PFSK-1 (cell line): Measurements from ENCODE around the gene LAMB1.

Experiments used
- FOXP2 ChIP-seq: optimal IDR thresholded peaks from 2 replicates; pipeline ENCODE3; 2011; ENCODE audit warnings: borderline replicate concordance, control low read depth, inconsistent platforms; ENCODE audit not compliant: insufficient read depth; ENCODE audit errors: extremely low read length, extremely low read depth
- POLR2AphosphoS5 ChIP-seq: IDR thresholded peaks from 2 replicates; pipeline ENCODE4 v1.6.1; 2012; ENCODE audit warnings: low read depth, mild to moderate bottlenecking, control low read depth, low read length, moderate library complexity
- SIN3A ChIP-seq: IDR thresholded peaks from 2 replicates; pipeline ENCODE4 v1.6.1; 2012; ENCODE audit warnings: mild to moderate bottlenecking, low read length, moderate library complexity, borderline replicate concordance; ENCODE audit not compliant: insufficient read depth
- TAF1 ChIP-seq: IDR thresholded peaks from 2 replicates; pipeline ENCODE4 v1.6.1; 2012; ENCODE audit warnings: low read length, control low read depth, borderline replicate concordance; ENCODE audit not compliant: insufficient read depth
- TF ChIP-seq, protein P1 (sequence below), 2 experiments: IDR thresholded peaks; 2 replicates each; pipeline versions ENCODE4 v1.6.1 to v1.8.0; 2011 to 2012; ENCODE audit warnings: low read depth in 2 of 2, low read length in 2 of 2, control low read depth in 1 of 2, inconsistent platforms in 1 of 2, mild to moderate bottlenecking in 1 of 2, moderate library complexity in 1 of 2; ENCODE audit not compliant: insufficient read depth in 1 of 2

The LAMB1 gene

DNA sequence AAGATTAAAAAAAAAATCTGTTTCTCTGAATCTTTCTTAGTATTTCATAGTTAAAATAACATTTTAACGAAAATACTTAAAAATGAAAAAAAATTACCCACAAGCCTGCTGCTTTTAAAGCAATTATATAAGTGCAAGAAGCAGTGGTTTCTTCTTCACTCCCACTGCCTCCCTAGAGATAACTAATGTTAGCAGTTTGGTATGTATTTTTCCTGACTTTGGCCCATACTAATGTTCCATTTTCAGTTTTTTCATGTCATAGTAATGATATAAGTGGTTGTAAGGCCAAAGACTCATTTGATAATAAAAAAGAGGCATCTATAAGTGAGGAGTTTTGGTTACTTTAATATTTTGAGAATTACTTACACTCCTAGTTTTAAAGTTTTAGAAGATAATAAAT lies 24.3 kb upstream of the LAMB1 start:
- no peak for TF ChIP-seq FOXP2
- no peak for TF ChIP-seq POLR2AphosphoS5

DNA sequence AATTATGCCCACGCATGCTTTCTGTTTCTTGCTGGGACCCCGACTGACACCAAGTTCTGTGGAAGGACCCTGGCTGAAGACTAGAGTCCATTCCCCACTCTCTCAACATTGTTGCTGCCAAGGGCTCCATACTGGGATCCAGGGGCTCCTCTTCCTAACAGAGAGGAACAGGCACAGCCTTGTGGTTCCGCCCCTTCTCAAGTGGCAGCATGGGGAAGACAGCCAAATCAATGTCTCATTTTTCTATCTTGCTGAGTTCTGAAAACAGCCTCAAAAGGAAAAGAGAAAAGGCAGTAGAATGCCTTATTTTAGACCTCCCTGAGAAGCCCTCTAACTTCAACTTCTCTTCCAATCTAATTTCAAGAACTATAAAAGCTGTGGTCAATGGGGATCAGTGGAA lies 23.7 kb upstream of the LAMB1 start:
- TF ChIP-seq SIN3A (no peak), POLR2AphosphoS5 (no peak), FOXP2 (no peak)
- TF ChIP-seq, protein P1, sequence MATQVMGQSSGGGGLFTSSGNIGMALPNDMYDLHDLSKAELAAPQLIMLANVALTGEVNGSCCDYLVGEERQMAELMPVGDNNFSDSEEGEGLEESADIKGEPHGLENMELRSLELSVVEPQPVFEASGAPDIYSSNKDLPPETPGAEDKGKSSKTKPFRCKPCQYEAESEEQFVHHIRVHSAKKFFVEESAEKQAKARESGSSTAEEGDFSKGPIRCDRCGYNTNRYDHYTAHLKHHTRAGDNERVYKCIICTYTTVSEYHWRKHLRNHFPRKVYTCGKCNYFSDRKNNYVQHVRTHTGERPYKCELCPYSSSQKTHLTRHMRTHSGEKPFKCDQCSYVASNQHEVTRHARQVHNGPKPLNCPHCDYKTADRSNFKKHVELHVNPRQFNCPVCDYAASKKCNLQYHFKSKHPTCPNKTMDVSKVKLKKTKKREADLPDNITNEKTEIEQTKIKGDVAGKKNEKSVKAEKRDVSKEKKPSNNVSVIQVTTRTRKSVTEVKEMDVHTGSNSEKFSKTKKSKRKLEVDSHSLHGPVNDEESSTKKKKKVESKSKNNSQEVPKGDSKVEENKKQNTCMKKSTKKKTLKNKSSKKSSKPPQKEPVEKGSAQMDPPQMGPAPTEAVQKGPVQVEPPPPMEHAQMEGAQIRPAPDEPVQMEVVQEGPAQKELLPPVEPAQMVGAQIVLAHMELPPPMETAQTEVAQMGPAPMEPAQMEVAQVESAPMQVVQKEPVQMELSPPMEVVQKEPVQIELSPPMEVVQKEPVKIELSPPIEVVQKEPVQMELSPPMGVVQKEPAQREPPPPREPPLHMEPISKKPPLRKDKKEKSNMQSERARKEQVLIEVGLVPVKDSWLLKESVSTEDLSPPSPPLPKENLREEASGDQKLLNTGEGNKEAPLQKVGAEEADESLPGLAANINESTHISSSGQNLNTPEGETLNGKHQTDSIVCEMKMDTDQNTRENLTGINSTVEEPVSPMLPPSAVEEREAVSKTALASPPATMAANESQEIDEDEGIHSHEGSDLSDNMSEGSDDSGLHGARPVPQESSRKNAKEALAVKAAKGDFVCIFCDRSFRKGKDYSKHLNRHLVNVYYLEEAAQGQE (IDR thresholded peaks at IDR 0.05; ENCODE audit: insufficient read depth in 1 of 2, low read depth in 2 of 2, low read length in 2 of 2) = no peak

DNA sequence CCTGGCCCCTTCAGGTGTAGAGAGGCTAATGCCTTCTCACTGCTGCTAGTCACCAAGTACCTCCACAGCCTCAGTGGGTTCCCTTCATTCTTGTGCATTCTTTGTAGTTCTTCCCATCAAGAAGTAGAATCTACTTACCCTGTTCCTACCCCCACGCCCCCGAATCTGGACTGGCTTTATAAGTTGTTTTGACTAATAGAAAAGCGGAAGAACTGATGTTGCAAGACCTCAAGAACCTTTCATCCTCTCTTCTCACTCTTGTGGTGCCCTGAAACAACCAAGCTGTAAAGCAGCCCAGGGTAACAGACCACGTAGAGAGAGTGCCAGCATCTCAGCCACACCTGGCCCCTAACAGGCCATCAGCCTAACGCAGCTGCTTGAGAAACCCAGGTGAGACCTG lies 23.2 kb upstream of the LAMB1 start:
- TF ChIP-seq SIN3A = no peak
- no peak for TF ChIP-seq FOXP2
- no peak for TF ChIP-seq TAF1
- no peak for TF ChIP-seq POLR2AphosphoS5
- TF ChIP-seq, protein P1 (IDR thresholded peaks at IDR 0.05; ENCODE audit: insufficient read depth in 1 of 2, low read depth in 2 of 2, low read length in 2 of 2) = no peak

DNA sequence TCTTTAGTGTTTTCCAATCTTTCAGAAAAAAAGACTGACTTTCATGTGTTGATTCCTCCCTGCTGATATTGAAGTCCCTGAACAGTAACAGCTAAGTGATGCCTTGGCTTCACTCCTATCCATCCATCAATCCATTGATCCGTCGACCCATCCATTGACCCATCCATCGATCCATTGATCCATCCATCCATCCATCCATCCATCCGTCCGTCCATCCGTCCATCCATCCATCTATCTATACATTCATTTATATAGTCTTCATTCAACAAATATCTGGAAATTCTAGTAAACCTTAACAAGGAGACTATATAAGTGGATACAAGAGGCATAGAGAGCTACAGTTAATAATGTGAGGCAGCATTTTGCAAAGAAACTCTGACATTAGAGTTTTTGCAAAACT lies 21.6 kb upstream of the LAMB1 start:
- TF ChIP-seq TAF1 = no peak
- TF ChIP-seq, protein P1 (IDR thresholded peaks at IDR 0.05; ENCODE audit: insufficient read depth in 1 of 2, low read depth in 2 of 2, low read length in 2 of 2) = no peak
- TF ChIP-seq SIN3A = no peak
- no peak for TF ChIP-seq FOXP2
- TF ChIP-seq POLR2AphosphoS5 = no peak

DNA sequence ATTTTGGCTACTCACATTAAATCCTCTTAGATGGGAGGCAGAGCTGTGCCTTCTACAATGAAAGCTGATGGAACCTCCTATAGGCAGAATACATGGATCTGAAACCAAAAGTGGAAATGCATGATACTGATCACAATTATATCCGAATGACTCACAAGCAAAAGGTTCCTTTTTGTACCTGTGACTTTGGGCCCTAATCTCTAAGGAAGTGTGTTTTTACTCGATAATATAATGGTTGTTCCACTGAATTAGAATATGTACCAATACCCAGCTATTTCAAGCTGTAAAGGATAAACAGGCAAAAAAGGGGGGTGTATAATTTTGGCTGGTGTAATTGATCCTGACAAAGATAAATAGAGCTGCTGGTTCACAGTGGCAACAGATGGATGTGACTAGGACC lies 17.6 kb upstream of the LAMB1 start:
- TF ChIP-seq POLR2AphosphoS5 (no peak), TAF1 (no peak), FOXP2 (no peak), SIN3A (no peak)
- TF ChIP-seq, protein P1 (IDR thresholded peaks at IDR 0.05; ENCODE audit: insufficient read depth in 1 of 2, low read depth in 2 of 2, low read length in 2 of 2) = no peak
